ENCODE results near the gene SPAG16. TPM values are rescaled to one million over a fixed set of nuclear protein-coding genes. Genes with fewer than 3 reads are reported as not detected.
"Not testable (repeated sequence)": the region's sequence is repeated elsewhere in the genome, so short reads cannot be mapped to it uniquely, and the experiment has no call there.

SPAG16 gene
- total and polyA plus RNA-seq, 12 donors = 8.4 to 28.3 (median 19.1) TPM

DNA sequence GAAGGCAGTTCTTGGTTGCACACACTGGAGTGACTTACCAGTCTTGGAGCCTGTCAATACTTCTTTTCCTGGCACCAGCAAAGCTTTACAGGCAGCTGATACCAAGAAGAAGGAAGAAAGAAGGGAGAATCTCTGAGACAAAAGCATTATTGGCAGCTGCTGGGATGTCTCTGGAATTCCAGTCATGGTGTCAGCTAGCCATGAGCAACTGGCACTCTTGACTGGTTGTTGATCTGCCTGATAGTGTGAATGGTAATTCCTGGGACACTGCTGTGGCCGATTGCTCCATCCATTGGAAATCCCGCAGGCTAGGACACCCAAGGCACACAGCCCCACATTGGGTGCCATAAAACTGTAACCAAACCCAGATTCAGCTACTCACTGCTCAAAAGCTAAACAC, 17.8 kb upstream of the SPAG16 start:
- Histone ChIP-seq H3K9me3 (no peaks in the 10 kb centered on the region), H3K27ac (no peak overlapping the region), H3K36me3 (no peaks in the 10 kb centered on the region), H3K27me3 (peaks cover 0 to 5% (median 0%) of the 10 kb centered on the region in 7 donors), H3K4me1 (no peaks in the 10 kb centered on the region), H3K4me3 (no peak overlapping the region)
- ATAC-seq (no peak), DNase-seq (no peak)
- WGBS, 2 donors = 69 to 78% methylated on average over 2 of the region's 2 CpGs
- TF ChIP-seq, protein P1, sequence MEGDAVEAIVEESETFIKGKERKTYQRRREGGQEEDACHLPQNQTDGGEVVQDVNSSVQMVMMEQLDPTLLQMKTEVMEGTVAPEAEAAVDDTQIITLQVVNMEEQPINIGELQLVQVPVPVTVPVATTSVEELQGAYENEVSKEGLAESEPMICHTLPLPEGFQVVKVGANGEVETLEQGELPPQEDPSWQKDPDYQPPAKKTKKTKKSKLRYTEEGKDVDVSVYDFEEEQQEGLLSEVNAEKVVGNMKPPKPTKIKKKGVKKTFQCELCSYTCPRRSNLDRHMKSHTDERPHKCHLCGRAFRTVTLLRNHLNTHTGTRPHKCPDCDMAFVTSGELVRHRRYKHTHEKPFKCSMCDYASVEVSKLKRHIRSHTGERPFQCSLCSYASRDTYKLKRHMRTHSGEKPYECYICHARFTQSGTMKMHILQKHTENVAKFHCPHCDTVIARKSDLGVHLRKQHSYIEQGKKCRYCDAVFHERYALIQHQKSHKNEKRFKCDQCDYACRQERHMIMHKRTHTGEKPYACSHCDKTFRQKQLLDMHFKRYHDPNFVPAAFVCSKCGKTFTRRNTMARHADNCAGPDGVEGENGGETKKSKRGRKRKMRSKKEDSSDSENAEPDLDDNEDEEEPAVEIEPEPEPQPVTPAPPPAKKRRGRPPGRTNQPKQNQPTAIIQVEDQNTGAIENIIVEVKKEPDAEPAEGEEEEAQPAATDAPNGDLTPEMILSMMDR (IDR thresholded peaks at IDR 0.05) = no peak
- intact Hi-C loops (cut with DNase I) = no loop called here

DNA sequence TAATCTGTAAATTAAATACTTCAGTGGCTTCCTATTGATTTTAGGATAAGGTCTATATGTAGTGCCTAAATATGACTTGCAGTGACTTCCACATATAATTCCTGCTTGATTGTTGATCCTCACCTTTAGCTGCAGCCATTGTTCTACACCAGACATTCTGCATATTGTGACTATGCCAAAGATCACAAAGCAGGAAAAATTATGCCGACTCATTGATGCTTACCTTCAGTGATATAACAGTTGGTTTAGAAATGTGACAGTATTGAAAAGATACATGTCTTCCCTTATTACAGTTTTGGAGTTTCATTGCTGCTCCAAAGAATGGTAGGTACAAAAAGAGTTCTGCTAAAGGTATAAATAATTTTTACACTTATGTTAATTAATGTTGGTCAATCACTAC, 12.3 kb upstream of the SPAG16 start:
- H3K9me3 ChIP-seq = peaks cover 0 to 7% (median under 1%) of the 10 kb centered on the region in 11 donors
- intact Hi-C loops (cut with DNase I) = no loop called here

DNA sequence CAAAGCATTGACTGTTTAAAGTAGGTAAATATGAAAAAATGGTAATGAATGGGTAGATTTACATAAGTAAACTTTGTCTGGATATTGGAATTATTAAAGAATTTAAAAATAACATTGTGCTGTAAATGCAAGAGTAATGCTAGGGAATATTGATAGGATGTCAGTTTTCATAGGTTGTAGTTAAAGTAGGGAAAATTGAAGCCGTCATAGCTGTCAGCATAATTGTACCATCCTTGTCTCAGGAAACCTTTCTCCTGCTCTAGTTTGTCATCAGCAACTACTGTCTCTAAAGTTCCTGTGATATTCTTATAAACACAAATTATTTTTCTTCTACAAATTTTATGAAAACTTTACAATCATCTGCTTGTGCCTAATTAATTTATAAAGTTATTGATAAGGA, 10.1 kb upstream of the SPAG16 start:
- DNase-seq (no peak), ATAC-seq (no peak)
- Histone ChIP-seq H3K36me3 (no peaks in the 10 kb centered on the region), H3K4me1 (no peaks in the 10 kb centered on the region), H3K9me3 (peaks cover 0 to 16% (median 6%) of the 10 kb centered on the region in 11 donors), H3K27ac (no peak overlapping the region), H3K27me3 (peaks cover 0 to 5% (median 0%) of the 10 kb centered on the region in 7 donors), H3K4me3 (no peak overlapping the region)
- 84 to 90% methylated on average over 1 of the region's 1 CpG for WGBS, 2 donors
- intact Hi-C loops (cut with DNase I) = no loop called here
- TF ChIP-seq, protein P1 (IDR thresholded peaks at IDR 0.05) = no peak

More for the DNA sequence above, 12.3 kb upstream of the SPAG16 start:
- TF ChIP-seq, protein P1 (IDR thresholded peaks at IDR 0.05) = no peak
- no peak for DNase-seq
- Histone ChIP-seq H3K27me3 (peaks cover 0 to 5% (median 0%) of the 10 kb centered on the region in 7 donors), H3K4me1 (no peaks in the 10 kb centered on the region), H3K36me3 (no peaks in the 10 kb centered on the region), H3K27ac (no peak overlapping the region), H3K4me3 (no peak overlapping the region)
- WGBS, 2 donors = 74% methylated on average over 1 of the region's 1 CpG
- no peak for ATAC-seq

DNA sequence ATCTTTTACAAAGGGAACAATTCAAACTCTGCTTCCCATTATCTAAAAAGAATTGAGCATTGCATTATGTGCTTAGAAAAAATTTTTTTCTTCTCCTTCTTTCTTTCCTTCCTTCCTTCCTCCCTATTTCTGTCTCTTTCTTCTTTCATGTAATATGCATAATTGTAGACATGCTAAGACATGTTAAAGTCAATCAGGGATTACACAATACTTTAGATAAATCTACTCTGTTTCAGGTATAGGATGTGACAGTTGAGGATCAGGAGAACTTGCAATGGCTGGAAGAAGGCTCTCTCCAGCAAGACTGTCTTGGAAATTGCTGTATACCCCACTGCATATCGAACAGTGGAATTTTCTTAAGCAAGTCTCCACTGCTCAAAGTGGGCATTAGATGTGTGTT, 9.0 kb upstream of the SPAG16 start:
- TF ChIP-seq, protein P1 (IDR thresholded peaks at IDR 0.05) = no peak
- Histone ChIP-seq H3K4me1 (peaks cover 0 to 4% (median 0%) of the 10 kb centered on the region in 9 donors), H3K4me3 (no peak overlapping the region), H3K9me3 (peaks cover 0 to 16% (median 6%) of the 10 kb centered on the region in 11 donors), H3K27ac (no peak overlapping the region), H3K27me3 (no peaks in the 10 kb centered on the region), H3K36me3 (no peaks in the 10 kb centered on the region)
- 83 to 89% methylated on average over 1 of the region's 1 CpG for WGBS, 2 donors
- ATAC-seq (no peak), DNase-seq (no peak)
- intact Hi-C loops (cut with DNase I) = no loop called here

DNA sequence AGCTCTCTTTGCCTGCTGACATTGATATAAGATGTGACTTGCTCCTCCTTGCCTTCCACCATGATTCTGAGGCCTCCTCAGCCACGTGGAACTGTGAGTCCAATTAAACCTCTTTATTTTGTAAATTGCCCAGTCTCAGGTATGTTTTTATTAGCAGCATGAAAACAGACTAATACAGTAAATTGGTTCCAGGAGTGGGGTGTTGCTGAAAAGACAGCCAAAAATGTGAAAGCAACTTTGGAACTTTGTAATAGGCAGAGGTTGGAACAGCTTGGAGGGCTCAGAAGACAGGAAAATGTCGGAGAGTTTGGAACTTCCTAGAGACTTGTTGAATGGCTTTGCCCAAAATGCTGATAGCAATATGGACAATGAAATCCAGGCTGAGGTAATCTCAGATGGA, 7.1 kb upstream of the SPAG16 start:
- 75 to 82% methylated on average over 2 of the region's 2 CpGs for WGBS, 2 donors
- H3K27me3 ChIP-seq; ATAC-seq; intact Hi-C loops (cut with DNase I); H3K36me3 ChIP-seq; H3K4me1 ChIP-seq; H3K27ac ChIP-seq; DNase-seq; H3K4me3 ChIP-seq: not testable (repeated sequence)
- H3K9me3 ChIP-seq = peaks cover 0 to 16% (median 6%) of the 10 kb centered on the region in 11 donors

Data from heart right ventricle (tissue), 16 donors.